ENCODE measurements around the gene SLC27A4.

SLC27A4 gene

DNA sequence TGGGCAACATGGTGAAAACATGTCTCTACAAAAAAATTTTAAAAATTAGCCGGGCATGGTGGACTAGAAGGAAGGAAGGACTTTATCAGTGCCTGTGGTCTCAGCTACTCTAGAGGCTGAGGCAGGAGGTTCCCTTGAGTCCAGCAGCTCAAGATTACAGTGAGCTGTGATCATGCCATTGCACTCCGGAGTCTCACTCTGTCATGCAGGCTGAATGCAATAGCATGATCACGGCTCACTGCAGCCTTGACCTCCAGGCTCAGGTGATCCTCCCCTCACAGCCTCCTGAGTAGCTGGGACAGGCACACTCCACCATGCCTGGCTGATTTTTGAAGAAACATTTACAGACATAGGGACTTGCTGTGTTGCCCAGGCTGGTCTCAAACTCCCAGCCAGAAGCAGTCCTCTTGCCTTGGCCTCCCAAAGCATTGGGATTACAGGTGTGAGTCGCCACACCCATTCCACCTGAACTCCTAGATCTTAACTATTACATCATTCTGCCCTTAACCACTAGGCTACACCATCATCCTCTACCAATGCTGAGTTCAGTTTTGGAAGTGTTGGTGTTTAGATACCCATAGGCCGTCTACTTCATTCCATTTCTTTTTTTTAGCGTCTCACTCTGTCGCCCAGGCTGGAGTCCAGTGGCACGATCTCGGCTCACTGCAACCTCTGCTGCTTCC lies 28.8 kb downstream of the SLC27A4 start:
- no peak for DNase-seq

DNA sequence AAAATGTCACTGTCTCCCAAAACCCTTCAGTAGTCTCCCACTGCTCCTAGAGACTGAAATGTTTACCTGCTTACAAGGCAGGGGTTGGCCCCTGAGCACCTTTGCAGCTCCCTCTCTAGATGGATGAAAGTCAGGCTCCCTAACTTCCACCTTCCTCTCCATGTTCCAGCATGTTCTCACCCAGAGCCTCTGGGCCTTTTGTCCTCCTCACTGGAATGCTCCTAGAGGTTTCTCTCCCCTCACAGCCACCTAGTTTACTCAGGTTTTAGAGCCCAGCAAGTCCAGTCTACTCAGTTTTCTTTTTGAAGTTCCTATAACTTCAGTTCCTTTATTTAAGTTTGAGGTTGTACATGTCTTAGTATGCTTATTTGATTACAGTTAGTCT lies 30.0 kb downstream of the SLC27A4 start:
- DNase-seq, result no peak

DNA sequence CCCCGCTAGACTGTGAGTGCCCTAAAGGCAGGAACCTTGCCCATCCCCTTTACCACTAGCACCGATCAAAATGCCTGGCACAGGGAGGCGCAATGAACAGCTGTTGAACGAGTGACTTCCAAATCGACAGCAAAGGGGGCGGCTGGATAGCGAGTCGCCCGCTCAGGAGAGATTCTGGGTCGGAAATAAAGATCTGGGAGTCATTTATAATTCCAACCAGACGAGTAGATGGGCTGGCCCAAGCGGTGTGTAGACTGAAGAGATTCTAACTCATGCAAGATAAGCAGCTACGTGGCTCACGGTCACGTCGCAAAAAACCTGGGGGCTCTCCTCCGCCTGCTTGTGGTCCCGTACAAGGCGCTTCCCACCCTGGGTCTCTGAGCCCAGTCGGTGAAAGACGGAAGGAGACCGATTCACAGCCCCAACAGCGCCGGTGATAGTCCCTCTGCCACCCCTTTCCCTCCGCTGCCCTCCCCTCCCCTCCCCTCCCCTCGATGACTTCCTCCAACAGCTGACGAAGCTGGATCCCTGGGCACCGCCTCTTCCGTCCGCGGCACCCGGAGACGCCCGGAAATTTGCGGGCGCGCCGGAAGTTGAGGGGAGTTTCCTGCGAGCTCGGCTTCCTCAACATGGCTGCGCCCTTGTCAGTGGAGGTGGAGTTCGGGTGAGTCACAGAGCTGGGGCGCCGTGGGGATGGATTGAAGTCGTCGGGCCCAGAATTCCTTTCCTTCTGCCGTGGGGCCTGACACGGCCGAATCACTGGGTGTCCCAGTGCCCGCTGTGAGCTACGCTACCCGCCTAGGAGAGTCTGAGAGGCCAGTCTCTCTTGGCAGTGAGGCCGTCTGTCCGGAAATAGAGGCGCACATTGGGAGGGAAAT lies 30.7 kb downstream of the SLC27A4 start, which contains the start of gene URM1:
TSS of gene URM1 (plus strand) at position 623 of the 878 bp plus-strand sequence. CDS start at position 630, 7 bp downstream.
- peak; percentile 97 for DNase-seq

DNA sequence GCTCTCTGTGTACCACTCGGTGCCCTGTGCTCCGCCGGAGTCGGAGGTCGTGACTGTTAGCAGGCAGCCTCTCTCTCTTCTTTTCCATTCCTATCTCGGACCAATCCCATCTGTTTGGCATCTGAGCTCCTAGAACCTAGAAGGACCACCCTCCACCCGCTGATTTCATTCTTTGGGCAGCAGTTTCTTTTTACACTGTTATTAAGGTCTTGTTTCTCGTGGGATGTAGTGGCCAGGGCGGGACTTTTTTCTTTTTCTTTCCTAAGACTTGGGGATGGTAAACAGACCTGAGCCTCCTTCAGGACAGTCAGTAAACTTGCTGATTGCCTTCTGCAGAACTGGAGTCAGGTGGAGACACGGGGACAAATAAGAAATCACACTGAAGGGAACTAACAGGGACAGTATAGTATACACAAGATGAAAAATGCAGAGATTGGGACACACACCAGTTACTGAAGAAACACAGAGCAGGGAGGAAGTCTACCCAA lies 31.3 kb downstream of the SLC27A4 start:
- no peak for DNase-seq

DNA sequence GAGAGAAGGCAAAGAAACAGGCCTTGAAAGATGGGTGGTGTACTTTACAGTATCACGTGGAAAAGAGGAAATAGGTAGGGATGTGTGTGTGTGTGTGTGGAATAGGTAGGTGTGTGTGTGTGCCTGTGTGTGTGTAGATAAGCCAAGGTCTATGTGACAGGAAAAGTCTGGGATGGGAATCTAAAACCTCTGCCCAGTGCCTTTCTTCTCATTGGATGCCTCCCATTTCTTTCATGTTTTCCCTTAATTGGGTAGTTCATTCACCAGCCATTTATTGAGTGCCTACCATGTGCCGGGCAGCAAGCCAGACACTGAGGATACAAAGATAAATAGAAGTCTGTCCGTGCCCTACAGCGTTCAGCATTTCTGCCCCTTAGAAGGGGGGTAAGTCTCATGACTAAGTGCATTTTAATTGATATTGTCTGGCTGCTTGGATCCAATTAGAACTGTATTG lies 31.9 kb downstream of the SLC27A4 start:
- DNase-seq, result no peak

DNA sequence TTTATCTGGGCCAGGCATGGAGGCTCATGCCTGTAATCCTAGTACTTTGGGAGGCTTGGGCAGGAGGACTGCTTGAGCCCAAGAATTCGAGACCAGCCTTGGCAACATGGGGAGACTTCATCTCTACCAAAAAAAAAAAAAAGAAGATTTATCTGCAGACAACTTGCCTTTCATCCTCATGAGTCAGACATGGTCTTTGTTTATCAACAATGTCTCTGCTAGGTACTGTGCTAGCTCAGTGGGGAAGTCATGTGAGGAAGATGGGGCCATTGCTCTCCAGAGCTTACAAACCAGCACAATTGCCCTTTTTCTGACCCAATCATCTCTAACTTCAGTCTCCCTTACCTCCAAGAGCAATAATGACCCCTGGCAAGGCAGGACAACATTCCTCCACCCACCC lies 32.5 kb downstream of the SLC27A4 start:
- DNase-seq, result no peak

DNA sequence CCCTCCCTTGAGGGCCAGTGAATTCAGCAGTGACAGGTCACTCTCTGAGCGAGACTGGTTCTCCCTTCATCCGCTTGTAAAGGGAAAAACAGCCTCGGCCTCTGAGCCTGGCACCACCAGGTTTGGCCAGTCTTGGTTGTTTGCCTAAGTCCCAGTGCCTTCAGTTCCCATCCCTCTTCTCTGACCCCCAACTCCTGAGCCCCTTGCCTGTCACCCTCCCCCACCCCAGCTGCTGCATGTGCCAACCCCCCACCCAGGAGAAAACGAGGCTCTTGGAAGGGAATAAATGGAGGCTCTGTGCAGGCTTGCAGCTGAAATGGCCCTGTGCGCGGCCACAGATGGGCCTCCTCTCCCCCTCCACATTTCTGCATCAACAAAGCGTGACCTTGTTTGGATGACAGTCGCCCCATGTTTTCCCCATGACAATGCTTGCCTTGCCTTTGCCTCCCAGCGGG lies 33.9 kb downstream of the SLC27A4 start:
- no peak for DNase-seq

DNA sequence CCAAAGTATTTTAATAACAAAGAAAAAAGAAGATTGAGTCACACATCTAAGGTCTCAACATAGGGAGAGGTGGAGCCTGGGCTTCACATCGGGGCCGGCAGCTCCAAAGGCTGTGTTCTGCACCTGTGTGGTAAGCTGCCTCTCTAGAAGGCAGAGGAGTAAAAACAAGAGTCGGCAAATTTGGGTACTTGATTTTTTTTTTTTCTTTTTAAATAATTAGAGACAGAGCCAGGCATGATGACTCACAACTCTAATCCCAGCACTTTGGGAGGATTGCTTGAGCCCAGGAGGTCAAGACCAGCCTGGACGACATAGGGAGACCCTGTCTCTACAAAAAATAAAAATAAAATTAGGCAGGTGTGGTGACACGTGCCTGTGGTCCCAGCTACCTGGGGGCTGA lies 35.5 kb downstream of the SLC27A4 start:
- DNase-seq, result no peak

DNA sequence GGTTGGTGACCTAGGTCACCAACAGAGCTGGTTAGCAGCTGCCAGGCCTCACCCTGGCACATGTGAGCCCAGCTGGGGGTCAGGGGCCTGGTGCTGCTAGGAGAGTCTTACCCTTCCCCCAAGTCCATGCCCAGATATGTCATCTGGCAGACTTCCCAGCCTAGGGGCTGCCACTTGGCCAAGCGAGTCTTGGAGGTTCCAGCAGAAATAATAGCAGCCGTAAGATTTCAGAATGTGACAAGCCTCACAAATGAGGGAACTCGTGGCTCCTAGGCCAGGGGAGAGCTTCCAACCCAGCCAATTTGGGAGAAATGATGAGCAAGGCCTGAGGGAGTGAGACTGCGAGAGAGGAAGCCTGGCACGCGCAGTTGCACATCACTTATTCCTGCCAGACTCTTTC lies 41.9 kb downstream of the SLC27A4 start:
- DNase-seq, result no peak

DNA sequence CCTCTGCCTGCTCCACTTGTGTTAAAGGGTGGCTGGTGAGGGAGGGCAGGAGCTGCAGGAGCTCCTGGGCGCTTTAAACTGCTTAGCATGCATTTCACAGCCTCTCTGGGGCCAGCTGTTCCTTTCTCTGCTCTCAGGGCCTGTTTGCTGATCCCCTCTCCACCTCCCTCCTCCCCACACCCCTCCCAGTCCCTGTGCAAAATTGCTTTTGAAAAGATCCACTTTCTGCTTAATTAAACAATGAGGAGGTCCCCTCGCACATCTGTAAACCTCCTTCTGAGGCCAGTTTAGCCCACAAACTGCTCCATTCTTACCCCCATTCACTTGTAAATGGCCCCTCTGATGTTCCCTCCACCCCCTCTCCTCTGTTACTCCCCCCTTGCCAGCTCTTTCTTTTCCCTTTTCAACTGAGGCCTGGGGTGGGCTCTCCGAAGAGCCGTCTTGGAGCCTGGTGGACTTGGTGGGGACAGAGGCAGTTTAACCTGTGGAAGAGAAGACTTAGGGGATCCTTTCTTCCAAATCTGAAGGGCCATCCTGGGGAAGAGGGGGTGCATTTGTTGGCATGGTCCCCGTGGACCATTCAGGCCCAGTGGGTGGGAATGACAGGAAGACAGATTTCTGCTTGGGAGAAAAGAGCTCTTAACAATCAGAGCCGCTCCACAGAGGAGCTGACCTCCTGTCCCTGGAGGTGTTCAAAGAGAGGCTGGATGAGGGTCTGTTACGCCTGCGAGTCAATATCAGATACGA lies 42.9 kb downstream of the SLC27A4 start:
- DNase-seq, result no peak

DNA sequence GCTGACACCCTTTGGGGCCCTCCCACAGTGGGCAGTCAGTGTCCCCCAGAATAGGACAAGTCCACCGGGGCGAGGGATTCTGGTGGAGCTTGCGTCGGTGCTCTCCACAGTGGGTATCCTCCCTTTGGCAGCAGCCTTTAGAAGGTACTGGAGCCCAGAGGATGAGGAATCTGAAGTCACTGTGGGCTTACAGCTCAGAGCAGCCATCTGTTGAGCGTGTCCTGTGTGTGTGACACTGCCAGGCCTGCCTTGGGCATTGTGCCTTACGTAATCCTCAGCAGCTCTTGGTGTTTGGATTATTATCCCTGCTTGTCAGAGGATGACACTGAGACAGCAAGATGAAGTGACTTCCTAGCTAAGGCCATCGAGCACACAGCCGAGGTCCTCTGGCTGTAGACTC lies 43.5 kb downstream of the SLC27A4 start:
- DNase-seq, result no peak

DNA sequence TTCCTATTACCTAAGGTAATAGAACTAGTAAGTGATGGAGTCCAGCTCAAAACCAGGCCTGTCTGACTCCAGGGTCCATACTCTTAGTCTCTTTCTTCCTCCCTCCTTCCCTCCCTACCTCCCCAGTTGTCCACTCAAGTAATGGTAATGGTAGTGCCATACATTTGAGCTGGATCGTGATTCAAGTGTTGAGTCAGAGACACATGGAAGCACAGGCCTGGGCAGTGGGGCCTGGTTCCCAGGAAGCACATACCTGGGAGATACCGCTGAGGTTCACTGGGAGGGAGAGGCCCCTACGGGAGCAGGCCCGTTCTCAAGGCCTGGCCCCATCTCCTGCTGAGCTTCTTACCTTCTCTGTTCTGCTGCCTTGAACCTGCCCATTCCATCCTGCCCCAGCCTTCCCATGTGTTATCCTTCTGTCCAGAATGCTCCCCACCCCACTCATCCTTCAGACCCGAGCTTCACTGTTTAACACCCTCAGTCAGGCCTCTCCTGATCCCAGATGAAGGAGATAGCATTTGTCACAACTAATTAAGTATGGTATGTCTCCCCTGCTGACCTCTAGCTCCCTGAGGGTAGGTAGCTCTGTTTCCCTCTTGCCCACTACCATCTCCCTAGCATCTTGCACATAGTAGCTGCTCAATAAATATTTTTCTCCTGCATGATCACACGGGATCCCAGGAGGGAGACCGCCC lies 44.6 kb downstream of the SLC27A4 start:
- no peak for DNase-seq

DNA sequence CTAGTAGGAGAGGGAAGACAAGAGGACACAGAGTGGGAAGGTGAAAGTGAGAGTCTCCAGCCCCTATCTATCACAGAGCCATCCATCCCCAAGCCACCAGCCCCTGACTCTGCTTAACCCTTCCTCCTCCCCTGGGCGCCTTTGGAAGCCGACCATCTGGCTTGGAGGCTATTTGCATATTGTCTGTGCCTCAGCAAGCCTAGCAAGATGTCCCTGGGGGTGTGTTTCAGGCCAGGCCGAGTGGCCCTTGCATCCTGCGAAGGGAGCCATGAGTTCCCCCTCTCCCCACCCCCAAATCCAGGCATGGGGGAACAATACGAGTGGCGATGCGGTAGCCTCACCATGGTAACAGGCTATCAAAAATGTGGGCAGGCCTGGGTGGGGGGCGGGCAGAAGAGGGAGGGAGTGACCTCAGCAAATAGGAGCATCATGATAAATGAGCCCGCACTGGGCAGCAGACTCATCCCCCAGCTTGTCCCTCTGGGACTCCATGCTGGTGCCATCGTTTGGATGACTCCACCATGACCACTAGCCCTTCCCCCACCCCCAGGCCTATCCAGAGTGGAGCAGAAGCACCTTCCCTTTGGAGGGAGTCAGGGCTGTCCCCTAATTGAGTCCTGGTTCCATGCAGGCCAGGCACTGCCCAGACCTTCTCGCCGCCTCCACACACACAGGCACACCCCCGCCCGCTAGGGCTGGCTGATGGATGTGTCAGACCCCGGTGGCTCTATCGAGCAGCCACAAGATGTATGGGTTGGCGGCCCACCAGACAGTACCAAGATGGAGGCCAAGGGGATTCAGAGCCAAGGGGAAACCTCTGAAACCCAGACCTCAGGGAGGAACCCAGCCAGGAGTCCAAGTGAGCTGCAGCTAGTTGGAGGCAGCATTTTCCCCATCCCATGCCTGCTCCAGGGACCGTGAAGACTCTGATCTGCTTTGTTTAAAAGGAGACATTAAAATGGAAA lies 45.5 kb downstream of the SLC27A4 start:
- no peak for DNase-seq

DNA sequence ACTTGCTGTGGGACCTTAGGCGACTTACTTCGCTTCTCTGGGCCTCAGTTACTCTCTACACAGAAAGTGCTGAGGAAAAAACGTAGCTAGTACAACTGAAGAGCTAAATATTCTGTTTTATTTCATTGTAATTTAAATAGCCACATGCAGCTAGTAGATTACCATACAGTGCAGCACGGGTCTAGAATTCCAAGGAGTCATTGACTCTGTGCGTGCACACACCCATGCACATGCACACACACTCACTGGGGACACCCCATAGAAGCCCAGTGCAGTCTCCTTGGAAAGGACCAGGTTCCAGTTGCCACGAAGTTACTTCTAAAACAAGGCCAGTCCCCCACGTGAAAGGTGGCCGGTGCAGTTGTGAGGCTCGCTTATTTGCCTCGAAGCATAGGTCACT lies 47.8 kb downstream of the SLC27A4 start:
- no peak for DNase-seq

DNA sequence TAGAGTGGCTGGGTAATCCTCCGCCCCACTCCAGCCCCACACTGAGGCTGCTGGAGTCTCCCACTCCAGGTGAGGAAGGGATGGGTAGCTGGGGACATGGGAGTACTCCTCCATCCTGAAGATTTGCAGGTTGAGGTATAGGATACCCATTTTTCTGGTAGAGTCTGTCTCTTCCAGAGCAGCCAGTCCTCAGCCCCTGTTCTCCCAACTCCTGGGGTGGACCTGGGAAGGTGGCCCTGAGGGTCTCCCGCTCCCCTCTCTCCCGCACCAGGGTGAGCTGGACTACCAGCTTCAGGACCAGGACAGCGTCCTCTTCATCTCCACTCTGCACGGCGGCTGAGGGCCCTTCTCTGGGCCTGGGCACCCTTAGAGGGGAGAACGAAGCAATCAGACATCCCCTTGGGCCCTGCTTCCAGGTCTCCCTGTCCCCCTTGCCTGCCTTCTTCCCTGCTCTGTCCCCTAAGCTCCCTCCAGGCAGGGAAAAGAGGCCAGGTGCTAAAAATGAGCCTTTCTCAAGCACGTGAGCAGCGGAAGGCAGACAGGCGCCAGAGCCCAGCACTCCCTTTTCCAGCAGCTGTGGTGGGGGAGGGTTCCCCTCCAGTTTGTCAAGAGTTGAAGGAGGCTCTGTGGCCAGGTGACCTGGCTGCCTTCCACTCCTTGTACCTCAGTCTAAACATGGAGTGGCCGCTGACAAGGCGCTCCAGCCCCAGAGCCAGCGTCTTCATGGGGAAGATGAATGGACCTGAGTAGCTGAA lies 49.2 kb downstream of the SLC27A4 start:
- no peak for DNase-seq

DNA sequence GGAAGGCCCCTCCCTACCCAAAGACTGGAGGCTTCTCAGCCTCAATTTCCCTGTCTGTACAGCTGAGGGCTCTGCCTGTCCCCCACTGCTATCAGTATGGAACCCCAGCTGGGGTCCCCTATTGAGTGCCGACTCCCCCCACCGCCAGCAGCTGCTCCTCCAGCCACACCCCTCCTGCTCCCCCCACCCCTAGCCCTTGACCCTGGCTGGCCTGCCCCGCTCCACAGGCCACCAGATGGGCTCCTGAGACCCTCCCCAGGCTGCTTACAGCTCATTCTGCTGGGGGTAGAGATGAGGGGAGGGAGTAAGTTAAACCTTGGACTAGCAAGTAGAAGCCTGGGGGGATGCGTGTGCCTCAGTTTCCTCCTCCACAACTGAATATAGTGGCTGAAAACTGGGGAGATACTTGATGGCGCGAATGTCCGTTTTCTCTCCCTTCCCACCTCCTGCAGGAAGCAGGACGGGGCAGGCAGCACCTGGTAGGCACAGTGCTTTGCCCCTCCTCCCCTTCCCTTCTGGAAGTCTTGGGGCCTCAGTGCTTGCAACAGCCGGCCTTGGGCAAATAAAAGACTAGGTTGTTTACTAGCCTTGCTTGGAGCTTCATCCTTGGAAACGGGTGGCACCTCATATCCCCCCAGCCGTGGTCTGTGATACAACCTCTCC lies 50.0 kb downstream of the SLC27A4 start:
- no peak for DNase-seq

DNA sequence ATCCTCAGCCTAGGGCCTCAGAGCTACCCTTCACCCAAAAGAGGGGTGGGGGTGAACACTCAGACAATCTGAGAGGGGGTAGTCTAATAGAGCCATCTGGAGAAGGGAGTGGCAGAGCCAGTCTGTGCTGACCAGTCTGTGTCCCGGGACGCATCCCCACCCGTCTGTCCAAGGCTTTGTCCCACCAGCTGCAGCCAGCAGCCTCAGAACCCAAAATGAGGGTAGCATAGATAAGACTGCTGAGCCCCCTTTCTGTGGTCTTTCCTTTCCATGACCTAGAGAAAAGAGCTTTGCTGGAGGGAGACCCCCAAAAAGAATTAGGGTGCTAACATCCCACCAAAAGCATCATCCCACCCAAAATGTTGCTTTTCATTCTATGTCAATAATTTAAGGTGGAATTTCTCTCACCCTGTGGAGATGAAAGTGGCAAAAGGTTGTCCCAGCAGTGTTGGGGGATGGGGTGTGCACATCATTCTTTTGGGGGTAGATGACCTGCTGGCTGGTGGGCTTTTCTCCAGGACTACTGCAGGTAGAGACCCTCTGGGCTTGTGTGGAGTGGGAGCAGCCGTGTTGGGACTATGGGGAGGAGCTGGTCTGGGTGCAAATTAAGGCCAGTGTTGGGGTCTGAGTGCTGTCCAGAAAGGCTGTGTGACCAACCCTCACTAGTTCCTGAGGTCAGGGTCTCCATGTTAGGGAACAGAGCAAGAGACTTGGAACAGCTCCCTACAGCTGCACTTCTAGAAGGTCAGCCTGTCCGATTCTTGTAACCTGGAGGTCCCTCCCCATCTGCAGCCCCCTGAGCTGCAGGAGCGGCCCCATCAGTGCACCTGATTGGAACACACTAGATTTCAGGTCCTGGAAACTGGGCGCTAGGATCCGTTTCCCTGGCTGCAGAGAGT lies 50.7 kb downstream of the SLC27A4 start:
- DNase-seq, result no peak

DNA sequence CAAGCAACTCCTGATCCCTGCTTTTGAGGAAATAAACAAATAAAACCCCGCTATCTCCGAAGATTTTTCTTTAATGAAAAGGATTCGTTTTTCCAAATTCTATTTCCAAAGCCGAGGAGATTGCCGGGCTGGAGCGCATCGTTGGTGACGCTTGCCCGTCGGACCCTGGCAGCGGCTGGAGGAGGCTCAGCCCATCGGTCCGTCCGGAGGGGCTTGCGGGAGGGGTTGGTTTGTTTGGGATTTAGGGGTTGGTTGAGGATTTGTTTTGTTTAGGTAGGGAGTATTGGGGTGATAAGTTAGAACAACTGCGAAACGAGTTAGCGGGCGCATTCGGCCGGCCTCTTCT lies 51.6 kb downstream of the SLC27A4 start:
- no peak for DNase-seq
